ENCODE data around the gene SLC18A2. TPM values are rescaled to one million over a fixed set of nuclear protein-coding genes. Genes with fewer than 3 reads are reported as not detected.

SLC18A2 gene
- total and polyA plus RNA-seq, 10 of the 15 experiments (the other 5 are each of a cell fraction or from before 2014, with no cell fraction given) = 0.06 to 1.1 (median 0.25) TPM; not detected in 5

- FAIRE-seq (no peak), ATAC-seq (no peak), DNase-seq (ENCODE audit: low read depth, low spot score) (no peak)
- H3K9me3 ChIP-seq (replicated peaks; ENCODE audit: control insufficient read depth, insufficient read depth, low read length) = no peaks in the 10 kb centered on the region
- ChIA-PET POLR2A (no interaction called here), RAD21 (ENCODE audit: unreplicated experiment) (no interaction called here), CTCF (interaction anchor here (1.3 to 1.4 kb wide), 2 partner anchors 24 to 25 kb away, joined by 4 to 5 read pairs; no protein-coding TSS in a partner anchor), SMC1A (ENCODE audit: uncharacterized antibody, unreplicated experiment) (interaction anchor here (0.6 to 1.8 kb wide), 4 partner anchors 12 to 28 kb away, joined by 3 to 5 read pairs (median 4); no protein-coding TSS in a partner anchor)
- H3K9ac ChIP-seq (ENCODE audit: control insufficient read depth, insufficient read depth, low read length) = no peak overlapping the region
- intact Hi-C loops (cut with micrococcal nuclease; ENCODE audit: unreplicated experiment) = no loop called here
- no peaks in the 10 kb centered on the region for H3K27me3 ChIP-seq (replicated peaks in 1 of 2; ENCODE audit: control insufficient read depth in 2 of 2, insufficient read depth in 2 of 2, low read length in 1 of 2)
- H3K79me2 ChIP-seq (ENCODE audit: control insufficient read depth, insufficient read depth, low read length) = no peaks in the 10 kb centered on the region
- no peaks in the 10 kb centered on the region for H4K20me1 ChIP-seq (ENCODE audit: control insufficient read depth, insufficient read depth)
- H3K36me3 ChIP-seq (ENCODE audit: control insufficient read depth in 2 of 2, insufficient read depth in 2 of 2, low read length in 1 of 2) = peaks cover 0 to 4% of the 10 kb centered on the region in 2 experiments; a peak in 1 of 4 replicates
- no peak overlapping the region for H2AFZ ChIP-seq (ENCODE audit: control insufficient read depth, low read depth, low read length)
- in situ Hi-C loops (cut with MboI) = no loop called here
- no peak overlapping the region for H3K4me2 ChIP-seq (ENCODE audit: control insufficient read depth, insufficient read depth)
- no TSS peak for BruUV-seq (replicated peaks)
- TF ChIP-seq GABPA (IDR thresholded peaks at IDR 0.05; ENCODE audit: low read depth) (no peak), HSF1 (IDR thresholded peaks at IDR 0.05; ENCODE audit: low read depth, low read length) (no peak), JUND (IDR thresholded peaks at IDR 0.05; ENCODE audit: low read depth, low read length) (no peak), NR2C2 (IDR thresholded peaks at IDR 0.05; ENCODE audit: borderline replicate concordance, control insufficient read depth, insufficient read length, low read depth) (no peak), ZNF384 (IDR thresholded peaks at IDR 0.05; ENCODE audit: borderline replicate concordance, low read depth, low read length) (no peak)
- no peak overlapping the region for H3K4me3 ChIP-seq
- no peaks in the 10 kb centered on the region for H3K4me1 ChIP-seq (ENCODE audit: control insufficient read depth, insufficient read depth, low read length)
- H3K27ac ChIP-seq (ENCODE audit: control insufficient read depth, insufficient read depth) = no peak overlapping the region
- 98% methylated on average over 2 of the region's 2 CpGs for WGBS (ENCODE audit: insufficient coverage, insufficient replicate concordance, low lambda C conversion rate, missing lambda C conversion rate)
These were observed 53.8 kb downstream of the SLC18A2 start for GRCh38 chr10:117294735-117295134.

DNA sequence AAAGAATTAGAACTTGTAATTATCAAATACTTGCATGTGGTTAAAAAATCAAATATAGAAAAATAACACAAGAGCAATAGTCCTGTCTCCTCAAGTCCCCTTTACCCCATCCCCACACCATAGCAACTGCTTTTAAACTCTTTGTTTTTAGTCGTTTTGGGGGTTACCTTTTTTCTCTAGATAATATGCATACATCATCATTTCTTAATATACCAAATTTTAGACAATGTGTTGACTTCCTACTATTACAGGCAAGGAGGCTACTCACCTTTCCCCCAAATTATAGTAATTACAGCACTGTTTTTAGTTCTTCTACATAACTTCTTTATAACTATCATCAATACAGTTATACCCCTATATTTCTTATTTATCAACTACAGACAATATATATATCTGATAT, 57.3 kb downstream of the SLC18A2 start:
- ATAC-seq (no peak), DNase-seq (ENCODE audit: low read depth, low spot score) (no peak), FAIRE-seq (no peak)
- Histone ChIP-seq H3K27ac (ENCODE audit: control insufficient read depth, insufficient read depth) (no peak overlapping the region), H3K9ac (ENCODE audit: control insufficient read depth, insufficient read depth, low read length) (no peak overlapping the region), H3K4me2 (ENCODE audit: control insufficient read depth, insufficient read depth) (no peak overlapping the region), H4K20me1 (ENCODE audit: control insufficient read depth, insufficient read depth) (no peaks in the 10 kb centered on the region), H3K27me3 (replicated peaks in 1 of 2; ENCODE audit: control insufficient read depth in 2 of 2, insufficient read depth in 2 of 2, low read length in 1 of 2) (no peaks in the 10 kb centered on the region), H3K36me3 (ENCODE audit: control insufficient read depth in 2 of 2, insufficient read depth in 2 of 2, low read length in 1 of 2) (no peaks in the 10 kb centered on the region), H3K4me3 (no peak overlapping the region), H2AFZ (ENCODE audit: control insufficient read depth, low read depth, low read length) (no peak overlapping the region), H3K4me1 (ENCODE audit: control insufficient read depth, insufficient read depth, low read length) (no peaks in the 10 kb centered on the region), H3K79me2 (ENCODE audit: control insufficient read depth, insufficient read depth, low read length) (no peaks in the 10 kb centered on the region), H3K9me3 (replicated peaks; ENCODE audit: control insufficient read depth, insufficient read depth, low read length) (no peaks in the 10 kb centered on the region; the same call in 2 of the 3 replicates)
- ChIA-PET RAD21 (ENCODE audit: unreplicated experiment) (no interaction called here), POLR2A (no interaction called here), SMC1A (ENCODE audit: uncharacterized antibody, unreplicated experiment) (no interaction called here), CTCF (interaction anchor here (0.7 to 2.2 kb wide), 2 partner anchors 10 to 1761 kb away, joined by 3 to 5 read pairs; no protein-coding TSS in a partner anchor)
- WGBS (ENCODE audit: insufficient coverage, insufficient replicate concordance, low lambda C conversion rate, missing lambda C conversion rate) = 92% methylated on average over 1 of the region's 1 CpG
- intact Hi-C loops (cut with micrococcal nuclease; ENCODE audit: unreplicated experiment) = no loop called here
- no peak for TF ChIP-seq ZNF592 (IDR thresholded peaks at IDR 0.05)
- TF ChIP-seq WRNIP1 (IDR thresholded peaks at IDR 0.05; ENCODE audit: borderline replicate concordance, low read depth, low read length) = no peak
- TF ChIP-seq SP1 (IDR thresholded peaks at IDR 0.05; ENCODE audit: low read depth, low read length) = no peak
- BruUV-seq (replicated peaks) = no TSS peak
- in situ Hi-C loops (cut with MboI) = no loop called here

All from GM12878 (cell line).